ENCODE measurements around the gene PTPRG.

GRCh38 chr3:62277986-62278385 is 716.6 kb downstream of the PTPRG start:
- TF ChIP-seq CTCF (optimal IDR thresholded peaks at IDR 0.05 in 1 of 3, IDR thresholded peaks at IDR 0.05 in 1 of 3, conservative IDR thresholded peaks at IDR 0.05 in 1 of 3; ENCODE audit: extremely low read depth in 1 of 3, insufficient read depth in 2 of 3, low read length in 3 of 3) (no peak), EZH2 (IDR thresholded peaks at IDR 0.05; ENCODE audit: low read length) (no peak)

Data from keratinocyte (primary cell).